GM12892 (cell line): ENCODE results near the gene NLRC3.

Experiments used
- POLR2A ChIP-seq: IDR thresholded peaks from 2 replicates; pipeline ENCODE4 v1.6.1; 2011; ENCODE audit warnings: low read depth, low read length, control low read depth
- POLR2AphosphoS5 ChIP-seq: IDR thresholded peaks from 2 replicates; pipeline ENCODE4 v1.6.1; 2011; ENCODE audit warnings: low read depth, low read length, control low read depth
- TAF1 ChIP-seq: IDR thresholded peaks from 2 replicates; pipeline ENCODE4 v1.6.1; 2011; ENCODE audit warnings: low read depth, mild to moderate bottlenecking, control low read depth, low read length, borderline replicate concordance

GRCh38 chr16:3592559-3592958 lies 15.4 kb upstream of the NLRC3 start:
- no peak for TF ChIP-seq POLR2A
- no peak for TF ChIP-seq POLR2AphosphoS5
- TF ChIP-seq TAF1, result no peak
